HG03139 (cell line): Measurements from ENCODE around the gene TNPO3.

Experiments used
- ATAC-seq: cut with Tn5 transposase; IDR thresholded peaks from one replicate; pipeline ENCODE4 v1.9.1; 2021; ENCODE audit not compliant: unreplicated experiment

The TNPO3 gene

DNA sequence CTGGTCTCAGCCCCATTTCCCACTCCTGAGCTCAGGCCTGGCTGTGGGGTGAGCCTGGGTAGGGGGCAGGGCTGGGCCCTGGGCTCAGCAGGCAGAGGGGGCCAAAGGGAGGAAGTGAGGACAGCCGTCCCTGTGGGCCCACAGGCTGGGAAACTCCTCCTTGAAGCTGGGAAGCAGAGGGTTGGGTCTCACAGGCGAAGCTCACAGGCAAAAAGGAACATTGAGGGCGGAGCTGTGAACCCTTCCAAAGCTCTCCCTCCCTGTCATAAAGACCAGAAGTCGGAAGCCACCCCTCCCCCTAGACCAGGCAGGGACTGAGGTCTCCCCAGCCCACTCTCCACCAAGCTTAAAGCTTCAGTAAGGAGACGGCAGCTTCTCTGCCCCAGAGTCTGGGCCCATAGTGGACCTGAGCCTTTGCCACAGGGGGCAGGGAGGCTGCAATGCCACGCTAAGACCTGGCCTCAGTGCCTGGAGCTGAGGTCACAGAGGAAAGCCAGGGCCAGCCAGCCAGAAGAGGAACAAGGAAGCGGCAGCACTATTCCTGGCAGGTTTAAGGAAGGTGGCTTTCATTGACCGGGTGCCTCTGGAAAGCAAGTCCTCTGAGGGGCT, 143.4 kb downstream of the TNPO3 start:
- no peak for ATAC-seq

DNA sequence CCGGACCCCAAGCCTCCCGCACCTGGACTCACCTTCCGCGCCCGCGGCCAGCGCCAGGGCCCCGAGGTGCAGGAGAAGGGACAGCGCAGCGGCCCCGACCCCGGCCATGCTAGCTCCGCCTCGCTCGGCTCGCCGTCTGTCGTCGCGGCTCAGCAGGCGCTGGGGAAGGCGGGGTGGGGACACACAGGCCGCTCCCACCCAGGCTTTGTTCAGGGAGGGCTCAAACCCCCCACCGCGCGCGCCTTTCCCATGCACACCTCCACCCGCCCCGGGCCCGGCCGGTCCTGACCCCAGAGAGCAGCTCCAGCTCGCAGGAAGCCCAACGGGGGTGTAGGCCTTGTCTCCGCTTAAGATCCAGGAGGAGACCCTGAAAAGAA, 144.4 kb downstream of the TNPO3 start, which contains the start of gene KCP:
KCP (minus strand) TSS at position 141 of the 377 bp plus-strand sequence; CDS start at position 108, 33 bp downstream.
- no peak for ATAC-seq

GRCh38 chr7:128909625-128910568, 145.0 kb downstream of the TNPO3 start:
- no peak for ATAC-seq

DNA sequence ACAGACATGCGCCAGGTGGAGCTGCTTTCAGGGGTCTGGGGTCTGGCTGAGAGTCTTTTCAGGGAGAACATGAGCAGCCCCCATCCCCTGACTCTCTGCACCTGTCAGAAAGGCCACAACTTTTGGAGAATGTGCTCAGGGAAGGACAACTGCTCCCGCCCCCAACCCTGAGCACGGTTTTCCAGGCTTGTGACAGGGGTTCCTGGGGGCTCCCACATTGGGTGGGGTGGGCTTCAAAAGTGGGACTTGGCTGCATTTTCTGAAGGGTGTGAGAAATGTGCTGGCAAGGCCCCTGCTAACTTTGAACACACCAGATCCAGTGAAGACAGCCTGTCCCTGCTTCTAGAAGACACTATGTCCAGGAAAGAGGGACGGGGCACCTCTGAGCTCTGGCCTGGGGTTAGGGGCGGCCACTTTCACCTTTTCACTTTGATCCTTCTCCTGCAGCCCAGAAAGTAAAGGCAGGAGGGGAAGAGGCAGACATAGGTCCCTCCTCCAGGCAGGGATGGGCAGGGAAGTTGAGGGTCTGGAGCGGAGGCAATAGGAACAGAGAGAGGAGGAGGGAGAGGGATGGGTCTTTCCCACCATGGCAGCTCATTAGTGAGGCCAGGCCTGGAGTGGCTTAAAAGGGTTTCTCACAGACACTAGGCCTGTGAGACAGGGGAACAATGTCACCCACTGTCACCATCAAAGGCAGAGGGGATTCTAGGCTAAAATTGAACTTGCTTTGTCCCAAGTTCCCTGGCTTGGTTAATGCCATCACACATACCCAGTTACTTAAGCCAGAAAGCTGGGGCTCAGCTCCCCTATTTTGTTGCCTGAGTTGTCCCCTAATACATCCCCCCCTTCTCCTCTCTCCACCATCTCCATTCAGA, 145.9 kb downstream of the TNPO3 start:
- ATAC-seq = no peak

DNA sequence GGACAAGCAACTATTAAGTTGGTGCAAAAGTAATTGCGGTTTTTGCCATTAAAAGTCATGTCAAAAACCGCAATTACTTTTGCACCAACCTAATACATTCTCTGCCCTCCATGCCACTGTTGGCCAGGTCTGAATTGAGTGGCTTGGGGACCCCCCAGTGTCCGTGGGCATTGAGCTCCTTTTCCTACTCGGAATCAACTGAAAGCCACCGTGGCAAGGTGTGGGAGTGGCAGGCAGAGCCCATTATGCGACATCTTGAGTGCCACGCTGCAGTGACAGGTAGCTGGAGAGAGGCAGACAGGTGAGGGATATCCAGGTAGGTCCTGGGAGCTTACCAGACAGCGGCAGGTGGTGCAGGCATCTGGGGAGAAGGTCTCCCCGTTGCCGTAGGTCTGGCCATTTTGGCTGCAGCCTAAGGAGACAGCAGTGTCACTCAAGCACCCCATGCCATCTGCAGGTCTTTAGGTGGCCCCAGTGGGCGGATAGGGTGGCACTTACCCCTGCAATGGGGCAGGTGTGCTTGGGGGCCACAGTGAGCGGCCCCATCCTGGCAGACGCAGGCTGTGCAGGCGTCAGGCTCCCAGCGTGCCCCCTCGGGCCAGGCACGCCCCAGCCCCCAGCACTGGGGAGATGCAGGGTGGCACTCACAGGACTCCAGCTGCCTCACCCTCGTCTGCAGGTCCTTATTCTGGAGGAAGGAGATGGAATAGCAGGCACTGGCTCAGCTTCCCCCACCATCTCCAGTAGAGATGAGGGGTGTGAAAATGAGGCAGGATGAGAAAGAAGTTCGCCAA, 147.9 kb downstream of the TNPO3 start:
- no peak for ATAC-seq

DNA sequence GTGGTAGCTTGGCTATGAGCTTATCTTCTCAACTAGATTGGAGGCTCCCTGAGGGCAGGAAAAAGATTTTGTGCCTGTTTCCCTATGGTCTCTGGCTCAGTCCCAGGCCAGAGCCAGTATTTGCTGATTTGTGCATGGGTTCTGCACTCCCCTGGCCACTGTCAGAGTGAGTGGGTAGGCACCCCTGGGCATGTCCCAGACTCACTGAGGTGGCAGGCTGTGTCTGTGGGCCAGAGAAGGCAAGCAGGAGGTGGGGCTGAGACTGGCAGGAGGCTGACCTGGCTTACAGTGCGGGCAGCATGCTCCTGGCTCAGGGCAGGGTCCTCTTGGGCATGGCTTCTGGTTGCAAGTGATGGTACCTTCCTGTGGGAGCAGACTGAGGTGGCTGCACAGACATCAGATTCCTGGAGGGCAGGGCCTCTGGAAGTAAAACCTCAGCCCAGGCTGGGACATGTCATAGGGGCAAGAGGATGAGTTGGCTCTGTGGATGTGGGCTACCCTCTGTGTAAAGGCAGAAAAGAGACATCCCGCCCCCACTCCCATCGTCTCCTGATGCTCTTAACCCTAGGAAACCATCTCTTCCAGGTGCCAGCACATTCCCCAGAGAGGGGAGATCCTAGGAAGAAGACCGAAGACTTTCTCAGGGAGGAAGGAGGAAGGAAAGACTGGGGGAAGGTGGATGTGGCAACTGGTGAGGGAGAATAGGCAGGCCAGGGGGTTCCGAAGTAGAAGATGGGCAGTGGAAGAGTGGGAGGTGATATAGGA, 148.7 kb downstream of the TNPO3 start:
- no peak for ATAC-seq

DNA sequence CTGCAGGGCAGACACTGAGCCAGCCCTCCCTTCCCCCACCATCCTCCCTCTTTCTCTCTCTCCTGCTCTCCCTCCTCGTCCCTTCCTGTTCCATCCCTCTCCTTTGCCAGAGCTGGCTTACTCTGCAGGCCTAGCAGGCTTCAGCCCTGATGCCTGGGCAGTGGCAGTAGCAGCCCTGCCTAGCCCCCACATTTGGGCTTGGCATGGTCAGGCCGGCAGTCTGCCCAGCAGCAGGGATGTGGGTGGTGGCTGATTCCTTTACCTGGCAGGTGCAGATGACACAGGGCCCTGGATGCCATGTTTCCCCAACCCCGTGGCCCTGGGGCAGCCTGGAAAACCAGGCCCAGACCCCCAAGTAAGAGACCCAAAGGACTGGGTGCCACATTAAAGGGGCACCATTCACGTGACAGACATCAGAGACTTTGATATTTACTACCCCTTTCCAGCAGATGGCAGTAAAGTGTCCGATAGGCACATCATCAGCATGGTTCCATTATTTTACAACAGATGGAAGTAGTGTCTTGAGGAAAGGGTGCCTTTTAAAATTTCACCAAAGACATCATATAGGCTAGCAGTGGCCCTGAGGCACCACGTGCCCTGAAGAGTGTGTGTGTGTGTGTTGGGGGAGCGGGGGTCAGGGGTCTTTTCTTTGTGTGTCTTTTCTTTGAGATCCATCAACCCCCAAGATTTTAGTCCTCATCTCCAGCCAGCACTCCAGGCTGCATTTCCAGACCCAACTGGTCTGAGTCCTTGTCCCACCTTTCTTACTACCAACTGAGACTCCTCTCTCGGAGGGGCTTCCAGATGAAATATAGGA, 150.3 kb downstream of the TNPO3 start:
- no peak for ATAC-seq
